Panc1 (cell line): Measurements from ENCODE around the gene TRERF1. TPM values are rescaled to one million over a fixed set of nuclear protein-coding genes. Genes with fewer than 3 reads are reported as not detected.

Experiments used
- ATAC-seq: fragments of 200-7000 bp; cut with Tn5 transposase; 2 replicates; pipeline ENCODE4 v1.9.1; 2020; ENCODE audit warnings: mild to moderate bottlenecking, moderate library complexity
- BruUV-seq: library from RNA; stranded (reverse); fragments of 400-500 nt; replicated peaks from 2 replicates; lab custom pipeline; 2021; lab: Mats Ljungman, UMichigan
- CTCF ChIA-PET: fragments of 300-600 bp; sonication (Branson Sonifier 250); formaldehyde crosslinking; loops from one replicate; lab custom pipeline; 2022; ENCODE audit warnings: antibody characterized with exemption; lab: Charles Lee
- POLR2A ChIA-PET: fragments of 300-600 bp; sonication (Branson Sonifier 250); formaldehyde crosslinking; loops from one replicate; lab custom pipeline; 2022; ENCODE audit warnings: antibody characterized with exemption; lab: Charles Lee
- DNase-seq: peaks from one replicate; pipeline ENCODE4 v3.0.0-alpha.2; 2010; ENCODE audit warnings: low read depth, low spot score
- H3K27ac ChIP-seq: 2 replicates; pipeline ENCODE4 v1.5.1; 2011; ENCODE audit warnings: mild to moderate bottlenecking, low read length, inconsistent platforms
- H3K27me3 ChIP-seq: fragments of 200-500 bp; sonication (Bioruptor generic); 2 replicates; pipeline ENCODE4 v1.6.0; 2014; ENCODE audit warnings: low read length, inconsistent platforms; ENCODE audit not compliant: control insufficient read depth, insufficient read depth
- H3K36me3 ChIP-seq: fragments of 200-500 bp; sonication (Bioruptor generic); 2 replicates; pipeline ENCODE4 v1.5.1; 2014; ENCODE audit warnings: inconsistent platforms, mild to moderate bottlenecking, low read length, moderate library complexity; ENCODE audit not compliant: control insufficient read depth, insufficient read depth
- H3K4me1 ChIP-seq: 2 replicates; pipeline ENCODE4 v1.5.1; 2011; ENCODE audit warnings: inconsistent platforms, mild to moderate bottlenecking, low read length, moderate library complexity; ENCODE audit not compliant: control insufficient read depth, insufficient read depth
- H3K4me3 ChIP-seq, 2 experiments: 2 replicates each; pipeline ENCODE4 v1.5.1; 2011 to 2012; ENCODE audit warnings: low read depth in 2 of 2, low read length in 2 of 2, mild to moderate bottlenecking in 2 of 2, inconsistent platforms in 1 of 2, moderate library complexity in 1 of 2
- H3K9me3 ChIP-seq: fragments of 200-500 bp; sonication (Bioruptor generic); 2 replicates; pipeline ENCODE4 v1.5.1; 2014; ENCODE audit warnings: low read depth, mild to moderate bottlenecking, inconsistent platforms, low read length, moderate library complexity; ENCODE audit not compliant: control insufficient read depth, insufficient read depth
- CTCF ChIP-seq: fragments of 450-650 bp; IDR thresholded peaks from 2 replicates; pipeline ENCODE4 v1.5.1; 2017; ENCODE audit warnings: mild to moderate bottlenecking
- POLR2AphosphoS5 ChIP-seq: IDR thresholded peaks from 2 replicates; pipeline ENCODE4 v1.6.1; 2012; ENCODE audit warnings: mild to moderate bottlenecking, low read depth, low read length, moderate library complexity
- REST ChIP-seq, 2 experiments: IDR thresholded peaks; 2 replicates each; pipeline ENCODE4 v1.6.1; 2011 to 2012; ENCODE audit warnings: low read depth in 2 of 2, control low read depth in 1 of 2, low read length in 1 of 2, mild to moderate bottlenecking in 1 of 2, moderate library complexity in 1 of 2; ENCODE audit not compliant: insufficient read depth in 1 of 2
- SIN3A ChIP-seq: IDR thresholded peaks from 2 replicates; pipeline ENCODE4 v1.6.1; 2012; ENCODE audit warnings: low read depth, mild to moderate bottlenecking, low read length, moderate library complexity, borderline replicate concordance; ENCODE audit not compliant: insufficient read depth
- TCF7L2 ChIP-seq: IDR thresholded peaks from 2 replicates; pipeline ENCODE4 v1.6.1; 2011; ENCODE audit warnings: mild to moderate bottlenecking, low read depth, low read length, inconsistent platforms
- in situ Hi-C: cut with HindIII; loops from 2 replicates; pipeline ENCODE4 v1.10.0; 2016; ENCODE audit warnings: low sequenced_read_pairs, low pct_unique_long_range_greater_than_20kb
- intact Hi-C: fragments of 100-400 bp; cut with micrococcal nuclease; formaldehyde crosslinking; loops from one replicate; pipeline ENCODE4 v1.10.0; 2022; ENCODE audit not compliant: unreplicated experiment
- total RNA-seq: library from RNA; stranded (reverse); gene quantifications from one replicate; pipeline ENCODE4 v1.2.1, GENCODE V29; 2021; ENCODE audit not compliant: unreplicated experiment

TRERF1 gene
- total RNA-seq, 1 experiment from 2014 or later = 30.6 TPM

- H3K9me3 ChIP-seq = no peaks in the 10 kb centered on the region
- in situ Hi-C loops (no loop called here), intact Hi-C loops (loop anchor here (10.0 kb wide), 1 partner anchor 140 kb away; the partner anchor contains the start of gene TRERF1)
- ATAC-seq (no peak), DNase-seq (no peak)
- H3K36me3 ChIP-seq = no peaks in the 10 kb centered on the region
- H3K4me1 ChIP-seq = peaks cover 78% of the 10 kb centered on the region
- peak overlapping the region; percentile 96 for H3K27ac ChIP-seq
- POLR2A ChIA-PET = interaction anchor here (0.6 to 0.7 kb wide), 2 partner anchors 614 to 707 kb away, joined by 3 to 5 read pairs; partner anchors contain the start of gene RRP36
- TF ChIP-seq CTCF = no peak
- no peak for TF ChIP-seq REST (IDR thresholded peaks at IDR 0.05; ENCODE audit: insufficient read depth in 1 of 2, low read depth in 2 of 2, low read length in 1 of 2)
- TF ChIP-seq TCF7L2 = no peak
- no peak for TF ChIP-seq SIN3A
- no peak for TF ChIP-seq POLR2AphosphoS5
- CTCF ChIA-PET = no interaction called here
- no peaks in the 10 kb centered on the region for H3K27me3 ChIP-seq
- no peak overlapping the region for H3K4me3 ChIP-seq
- BruUV-seq = no TSS peak
Observed at GRCh38 chr6:42314571-42315258, 137.0 kb downstream of the TRERF1 start.

- intact Hi-C loops (loop anchor here (10.0 kb wide), 1 partner anchor 141 kb away; the partner anchor contains the start of gene TRERF1), in situ Hi-C loops (no loop called here)
- BruUV-seq = no TSS peak
- DNase-seq = no peak
- CTCF ChIA-PET = interaction anchor here (0.6 kb wide), 1 partner anchor 69 kb away, joined by 3 read pairs; no protein-coding TSS in a partner anchor
- ATAC-seq = no peak
- Histone ChIP-seq H3K4me1 (peaks cover 76% of the 10 kb centered on the region), H3K27ac (peak overlapping the region; percentile 96), H3K9me3 (no peaks in the 10 kb centered on the region), H3K27me3 (no peaks in the 10 kb centered on the region), H3K4me3 (no peak overlapping the region), H3K36me3 (no peaks in the 10 kb centered on the region)
- no peak for TF ChIP-seq TCF7L2
- TF ChIP-seq CTCF = no peak
- no peak for TF ChIP-seq REST (IDR thresholded peaks at IDR 0.05; ENCODE audit: insufficient read depth in 1 of 2, low read depth in 2 of 2, low read length in 1 of 2)
- no peak for TF ChIP-seq SIN3A
- TF ChIP-seq POLR2AphosphoS5 = no peak
- POLR2A ChIA-PET = no interaction called here
Observed at GRCh38 chr6:42313941-42314570, 137.7 kb downstream of the TRERF1 start.
